ENCODE data around the gene TUBA1C.

DNA sequence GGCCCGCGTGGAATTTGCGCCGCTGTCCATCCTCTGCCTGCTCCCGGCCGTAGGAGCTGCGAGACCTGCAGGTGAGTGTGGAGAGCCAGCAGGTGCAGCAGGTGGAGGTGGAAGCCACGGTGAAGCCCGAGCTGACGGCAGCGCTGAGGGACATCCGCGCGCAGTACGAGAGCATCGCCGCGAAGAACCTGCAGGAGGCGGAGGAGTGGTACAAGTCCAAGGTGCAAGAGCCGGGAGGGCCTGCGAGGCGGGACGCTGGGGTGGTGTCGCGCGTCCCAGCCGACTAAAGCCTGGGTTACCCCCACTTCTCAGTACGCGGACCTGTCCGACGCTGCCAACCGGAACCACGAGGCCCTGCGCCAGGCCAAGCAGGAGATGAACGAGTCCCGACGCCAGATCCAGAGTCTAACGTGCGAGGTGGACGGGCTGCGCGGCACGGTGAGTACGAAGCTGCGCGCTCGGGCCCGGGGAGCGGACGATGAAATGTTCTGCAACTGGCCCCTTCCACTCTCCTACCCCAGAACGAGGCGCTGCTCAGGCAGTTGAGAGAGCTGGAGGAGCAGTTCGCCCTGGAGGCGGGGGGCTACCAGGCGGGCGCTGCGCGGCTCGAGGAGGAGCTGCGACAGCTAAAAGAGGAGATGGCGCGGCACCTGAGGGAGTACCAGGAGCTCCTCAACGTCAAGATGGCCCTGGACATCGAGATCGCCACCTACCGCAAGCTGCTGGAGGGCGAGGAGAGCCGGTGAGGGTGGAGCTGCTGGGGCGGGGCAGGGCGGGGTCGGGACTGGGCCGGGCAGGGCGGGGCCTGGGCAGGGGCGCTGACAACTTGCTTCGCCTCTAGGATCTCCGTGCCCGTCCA, 32.2 kb downstream of the TUBA1C start:
- no peak for TF ChIP-seq SPI1 (IDR thresholded peaks at IDR 0.05; ENCODE audit: low read depth, low read length)
- TF ChIP-seq POLR2AphosphoS5 (IDR thresholded peaks at IDR 0.05; ENCODE audit: low read depth, low read length): no peak
- TF ChIP-seq POLR2A (IDR thresholded peaks at IDR 0.05; ENCODE audit: low read depth, low read length): no peak
- no peak for TF ChIP-seq TAF1 (IDR thresholded peaks at IDR 0.05; ENCODE audit: low read depth, low read length)

All from GM12891 (cell line).